Spleen (tissue), 11 donors: ENCODE results near the gene CAMKK1. TPM values are rescaled to one million over a fixed set of nuclear protein-coding genes. Genes with fewer than 3 reads are reported as not detected.

Experiments used
- DNase-seq: peaks from one replicate; pipeline ENCODE4 v3.0.0-alpha.2; 2020
- H3K27ac ChIP-seq, 8 donors: fragments of 200-600 bp; sonication (generic) in 7 of 8; 1 replicate in 4 of 8; 2 replicates in 4 of 8; pipeline versions ENCODE4 v1.5.0 to v1.8.0; 2016 to 2021; ENCODE audit warnings: inconsistent platforms in 4 of 8, mild to moderate bottlenecking in 4 of 8, moderate library complexity in 1 of 8
- H3K27me3 ChIP-seq, 7 donors: fragments of 200-600 bp; sonication (generic) in 6 of 7; replicated peaks in 1 of 7; 1 replicate in 4 of 7; 2 replicates in 3 of 7; pipeline versions ENCODE4 v1.5.0 to v1.8.0; 2016 to 2021; ENCODE audit warnings: inconsistent platforms in 3 of 7, mild to moderate bottlenecking in 1 of 7
- H3K36me3 ChIP-seq, 6 donors: fragments of 200-600 bp; sonication (generic) in 5 of 6; 1 replicate in 4 of 6; 2 replicates in 2 of 6; pipeline versions ENCODE4 v1.5.0 to v1.8.0; 2016 to 2021; ENCODE audit warnings: inconsistent platforms in 2 of 6
- H3K4me1 ChIP-seq, 6 donors: fragments of 200-600 bp; sonication (generic) in 5 of 6; 1 replicate in 3 of 6; 2 replicates in 3 of 6; pipeline versions ENCODE4 v1.5.0 to v1.8.0; 2016 to 2021; ENCODE audit warnings: inconsistent platforms in 3 of 6
- H3K4me3 ChIP-seq, 8 donors: fragments of 200-600 bp; sonication (generic) in 7 of 8; 1 replicate in 4 of 8; 2 replicates in 4 of 8; pipeline versions ENCODE4 v1.5.0 to v1.8.0; 2016 to 2021; ENCODE audit warnings: inconsistent platforms in 4 of 8, mild to moderate bottlenecking in 4 of 8, moderate library complexity in 2 of 8
- H3K9me3 ChIP-seq, 8 donors: fragments of 200-600 bp; sonication (generic) in 7 of 8; 1 replicate in 4 of 8; 2 replicates in 4 of 8; pipeline versions ENCODE4 v1.5.0 to v1.8.0; 2016 to 2021; ENCODE audit warnings: inconsistent platforms in 4 of 8
- CTCF ChIP-seq, 11 experiments: fragments of 200-600 bp in 7 of 11; fragments of 450-650 bp in 4 of 11; sonication (generic) in 4 of 11; IDR thresholded peaks in 8 of 11; conservative IDR thresholded peaks in 3 of 11; 1 replicate in 7 of 11; 2 replicates in 4 of 11; pipeline versions ENCODE4 v1.4.0 to v1.8.0; 2016 to 2021; ENCODE audit warnings: antibody characterized with exemption in 11 of 11, inconsistent platforms in 4 of 11, mild to moderate bottlenecking in 1 of 11
- POLR2A ChIP-seq, 3 donors: fragments of 450-650 bp; IDR thresholded peaks; one replicate each; pipeline ENCODE4 v1.5.1; 2017; ENCODE audit warnings: antibody characterized with exemption in 3 of 3, mild to moderate bottlenecking in 1 of 3
- POLR2AphosphoS5 ChIP-seq, 3 donors: sonication (generic); formaldehyde crosslinking; IDR thresholded peaks; one replicate each; pipeline ENCODE4 v1.5.1; 2017; ENCODE audit warnings: antibody characterized with exemption in 3 of 3
- WGBS, 5 donors: extraction: QIAGEN DNeasy Blood & Tissue Kit in 3 of 5; methylation state at CpG; one replicate each; pipeline versions ENCODE4 v1.1.5 to v1.1.7; 2013 to 2018; 5-methylcytosine and 5-hydroxymethylcytosine counted together
- intact Hi-C: fragments of 100-400 bp; cut with DNase I; formaldehyde crosslinking; loops from one replicate; pipeline ENCODE4 v1.15.0; 2023; ENCODE audit warnings: low total_unique reads
- polyA plus RNA-seq, 3 donors: library from polyadenylated mRNA; stranded (reverse); fragments of 200-250 nt; gene quantifications; one replicate each; pipeline ENCODE4 v1.2.1, GENCODE V29; 2013
- total RNA-seq, 7 donors: library from RNA; depleted of rRNA in 3 of 7; stranded (reverse); fragments of >200 nt in 3 of 7; fragmentation: NEBNext Ultra II Directional in 4 of 7; extraction: Animal tissue kit (Norgen Biotek cat#: 25700) in 4 of 7; gene quantifications; one replicate each; pipeline versions ENCODE4 v1.1.0 to v1.2.1, GENCODE V29; 2016 to 2021
- donor health status: healthy with polysubstance abuse.
- donor health status: DM: no; HTN: no; CAD: no; lungs with moderate emphysema.
- donor health status: DM: no; HTN: no; CAD: no.
- donor health status: Bipolar disorder and iron deficiency.
- donor health status: healthy.
- donor health status: DM: no; HTN: no; CAD: no.
- donor health status: DM: yes; HTN: yes; CAD: no.

Gene CAMKK1
- total and polyA plus RNA-seq, 10 donors, result 5.2 to 13.0 (median 9.0) TPM

DNA sequence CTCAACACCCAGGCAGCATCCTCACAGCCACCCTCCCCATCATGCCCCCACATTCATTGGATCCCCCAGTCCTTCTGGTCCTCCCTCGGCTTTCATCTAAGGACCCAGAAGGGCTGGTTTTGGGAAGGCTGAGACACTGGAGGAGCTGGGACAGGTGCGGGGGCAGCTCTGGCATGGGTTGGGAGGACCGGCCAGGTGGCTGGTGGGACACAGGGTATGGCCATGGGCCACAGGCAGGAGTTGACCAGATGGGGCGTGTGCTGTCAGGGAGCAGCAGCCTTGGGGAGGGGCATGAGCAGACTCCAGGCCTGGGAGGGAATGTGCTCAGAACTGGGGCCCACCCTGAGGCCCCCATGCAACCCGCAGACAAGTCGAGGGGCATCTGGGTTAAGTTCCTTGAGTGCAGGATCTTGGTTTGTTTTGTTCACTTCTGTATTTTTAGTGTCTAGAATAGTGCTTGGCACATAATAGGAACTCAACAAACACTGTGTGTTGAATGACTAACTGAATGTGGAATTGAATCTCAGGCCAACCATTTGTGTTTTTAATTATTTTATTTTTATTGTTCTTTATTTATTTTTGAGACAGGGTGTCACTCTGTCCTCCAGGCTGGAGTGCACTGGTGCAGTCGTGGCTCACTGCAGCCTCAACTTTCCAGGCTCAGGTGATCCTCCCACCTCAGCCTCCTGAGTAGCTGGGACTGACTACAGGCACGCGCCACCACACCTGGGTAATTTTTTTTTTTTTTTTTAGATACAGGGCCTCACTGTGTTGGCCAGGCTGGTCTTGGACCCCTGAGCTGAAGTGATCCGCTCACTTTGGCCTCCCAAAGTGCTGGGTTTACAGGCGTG, 17.8 kb upstream of the CAMKK1 start:
- H3K27me3 ChIP-seq, result no peaks in the 10 kb centered on the region
- no peaks in the 10 kb centered on the region for H3K9me3 ChIP-seq
- H3K4me3 ChIP-seq, result peak overlapping the region in 1 of 8 donors; percentile 34
- H3K4me1 ChIP-seq, result peaks cover 16 to 58% (median 51%) of the 10 kb centered on the region in 6 donors
- 63 to 78% (median 74%) methylated on average over 10 to 11 of the region's 11 CpGs for WGBS, 5 donors
- TF ChIP-seq POLR2AphosphoS5 (IDR thresholded peaks at IDR 0.05) (no peak), POLR2A (IDR thresholded peaks at IDR 0.05) (no peak), CTCF (IDR thresholded peaks at IDR 0.05 in 8 of 11, conservative IDR thresholded peaks at IDR 0.05 in 3 of 11) (no peak)
- no peaks in the 10 kb centered on the region for H3K36me3 ChIP-seq
- DNase-seq, result no peak
- H3K27ac ChIP-seq, result peak overlapping the region; percentile 50 to 96 (median 82)
- intact Hi-C loops, result loop anchor here (5.0 kb wide), 1 partner anchor 92 kb away; no protein-coding TSS in a partner anchor

DNA sequence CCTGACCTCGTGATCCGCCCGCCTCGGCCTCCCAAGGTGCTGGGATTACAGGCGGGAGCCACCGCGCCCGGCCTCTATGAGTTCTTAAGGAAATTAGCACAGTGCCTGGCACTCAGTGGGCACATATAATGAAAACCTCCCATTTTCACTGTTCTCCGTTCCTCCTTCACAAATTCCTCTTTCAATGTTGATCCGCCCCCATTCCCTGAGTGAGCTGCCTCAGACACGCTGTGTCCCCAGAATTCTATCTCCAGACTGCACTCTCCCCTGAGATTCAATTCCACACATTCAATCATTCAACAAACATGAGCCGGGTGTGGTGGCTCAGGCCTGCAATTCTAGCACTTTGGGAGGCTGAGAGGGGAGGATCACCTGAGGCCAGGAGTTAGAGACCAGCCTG, 16.4 kb upstream of the CAMKK1 start:
- Histone ChIP-seq H3K27me3 (no peaks in the 10 kb centered on the region), H3K27ac (no peak overlapping the region), H3K9me3 (no peaks in the 10 kb centered on the region), H3K4me3 (no peak overlapping the region), H3K36me3 (peaks cover 0 to 11% (median 0%) of the 10 kb centered on the region in 6 donors), H3K4me1 (peaks cover 15 to 58% (median 42%) of the 10 kb centered on the region in 6 donors)
- 88 to 96% (median 93%) methylated on average over 12 of the region's 12 CpGs for WGBS, 5 donors
- DNase-seq, result no peak
- intact Hi-C loops, result no loop called here
- no peak for TF ChIP-seq CTCF (IDR thresholded peaks at IDR 0.05 in 8 of 11, conservative IDR thresholded peaks at IDR 0.05 in 3 of 11)
- no peak for TF ChIP-seq POLR2A (IDR thresholded peaks at IDR 0.05)
- TF ChIP-seq POLR2AphosphoS5 (IDR thresholded peaks at IDR 0.05), result no peak

DNA sequence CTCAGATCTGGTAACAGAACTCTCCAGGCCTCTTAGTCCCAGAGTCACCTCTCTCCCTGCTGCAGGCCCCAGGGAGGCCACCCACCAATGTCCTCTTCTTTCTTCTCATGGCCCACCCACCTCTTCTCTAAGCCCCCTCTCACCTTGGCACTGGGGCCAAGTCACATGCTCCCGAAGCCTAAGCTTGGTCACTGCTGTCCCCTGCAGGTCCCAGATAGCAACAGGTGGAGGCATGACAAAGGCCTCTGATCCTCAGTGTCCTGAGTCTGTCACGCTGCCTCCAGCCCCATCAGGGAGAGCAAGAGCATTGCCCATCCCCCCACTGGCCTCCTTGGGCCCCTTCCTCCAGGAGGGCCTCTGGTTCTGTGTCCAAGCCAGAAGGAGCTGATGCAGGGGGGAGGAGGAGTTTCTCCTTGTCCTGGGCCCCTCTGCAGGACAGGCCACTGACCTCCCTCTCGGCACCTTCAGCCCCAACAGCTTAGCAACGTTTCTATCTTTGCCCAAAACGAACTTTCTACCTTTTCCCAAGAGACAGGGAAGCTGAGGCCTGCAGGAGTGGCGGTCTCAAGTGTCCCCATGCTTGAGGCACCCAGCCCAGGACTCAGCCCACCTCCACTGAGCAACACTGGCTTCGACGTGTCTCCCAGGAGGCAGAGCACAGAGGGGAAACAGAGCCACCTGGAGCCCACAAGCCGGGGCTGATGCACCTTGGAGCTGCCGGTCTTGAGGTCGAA, 14.8 kb upstream of the CAMKK1 start:
- H3K9me3 ChIP-seq, result no peaks in the 10 kb centered on the region
- WGBS, 5 donors, result 76 to 89% (median 84%) methylated on average over 11 of the region's 11 CpGs
- DNase-seq, result no peak
- intact Hi-C loops, result no loop called here
- no peak overlapping the region for H3K4me3 ChIP-seq
- peak overlapping the region in 1 of 8 donors; percentile 16 for H3K27ac ChIP-seq
- TF ChIP-seq CTCF (IDR thresholded peaks at IDR 0.05 in 8 of 11, conservative IDR thresholded peaks at IDR 0.05 in 3 of 11) (peak in 6 of 11 experiments; percentile 10 to 37 (median 26)), POLR2AphosphoS5 (IDR thresholded peaks at IDR 0.05) (no peak)
- H3K36me3 ChIP-seq, result peaks cover 0 to 26% (median 0%) of the 10 kb centered on the region in 6 donors
- no peaks in the 10 kb centered on the region for H3K27me3 ChIP-seq
- peaks cover 4 to 50% (median 28%) of the 10 kb centered on the region in 6 donors for H3K4me1 ChIP-seq

DNA sequence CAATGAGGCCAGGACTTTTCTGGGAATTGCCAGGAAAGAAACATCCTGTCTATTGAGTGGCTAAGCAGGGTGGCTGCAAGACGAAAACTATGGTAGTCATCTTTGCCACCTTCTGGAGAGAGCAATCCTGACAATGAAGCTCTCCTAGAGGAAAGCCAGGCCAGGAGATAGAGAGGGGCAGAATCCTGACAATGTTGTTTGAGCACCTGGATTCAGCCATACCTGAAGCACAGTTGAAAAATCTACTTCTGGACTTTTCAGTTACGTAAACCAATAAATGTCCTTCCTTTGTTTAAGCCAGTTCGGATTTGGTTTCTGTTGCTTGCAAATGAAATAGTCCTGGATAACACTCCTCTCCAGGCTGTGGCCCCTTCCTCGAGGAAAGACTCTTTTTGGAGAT, 14.0 kb upstream of the CAMKK1 start:
- Histone ChIP-seq H3K36me3 (peaks cover 0 to 34% (median 0%) of the 10 kb centered on the region in 6 donors), H3K4me3 (no peak overlapping the region), H3K9me3 (no peaks in the 10 kb centered on the region), H3K27ac (no peak overlapping the region), H3K4me1 (peaks cover 4 to 43% (median 21%) of the 10 kb centered on the region in 6 donors), H3K27me3 (no peaks in the 10 kb centered on the region)
- intact Hi-C loops, result no loop called here
- WGBS, 5 donors, result 83 to 91% (median 86%) methylated on average over 4 of the region's 4 CpGs
- DNase-seq, result no peak
- no peak for TF ChIP-seq CTCF (IDR thresholded peaks at IDR 0.05 in 8 of 11, conservative IDR thresholded peaks at IDR 0.05 in 3 of 11)
- TF ChIP-seq POLR2A (IDR thresholded peaks at IDR 0.05), result no peak
- no peak for TF ChIP-seq POLR2AphosphoS5 (IDR thresholded peaks at IDR 0.05)
